Ovary (tissue), 9 donors: ENCODE results near the gene FAM83E. TPM values are rescaled to one million over a fixed set of nuclear protein-coding genes. Genes with fewer than 3 reads are reported as not detected.

Experiments
- DNase-seq, 5 donors: peaks; one replicate each; pipeline ENCODE4 v3.0.0-alpha.2; 2019 to 2020
- H3K27ac ChIP-seq, 2 donors: fragments of 200-600 bp; one replicate each; pipeline versions ENCODE4 v1.5.1 to v1.8.0; 2019 to 2022
- H3K27me3 ChIP-seq: fragments of 200-600 bp; one replicate; pipeline ENCODE4 v1.8.0; 2022
- H3K36me3 ChIP-seq: fragments of 200-600 bp; sonication (generic); one replicate; pipeline ENCODE4 v1.5.1; 2019
- H3K4me1 ChIP-seq: one replicate; pipeline ENCODE4 v1.8.1; 2013; ENCODE audit warnings: mild to moderate bottlenecking, moderate library complexity; ENCODE audit not compliant: insufficient read depth
- H3K4me3 ChIP-seq: fragments of 200-600 bp; sonication (generic); one replicate; pipeline ENCODE4 v1.5.1; 2017
- H3K9me3 ChIP-seq, 2 donors: fragments of 200-600 bp in 1 of 2; sonication (generic) in 1 of 2; one replicate each; pipeline versions ENCODE4 v1.5.1 to v1.8.1; 2013 to 2019; ENCODE audit warnings: mild to moderate bottlenecking in 1 of 2, moderate library complexity in 1 of 2
- CTCF ChIP-seq, 3 donors: fragments of 450-650 bp in 2 of 3; fragments of 200-600 bp in 1 of 3; IDR thresholded peaks; one replicate each; pipeline versions ENCODE4 v1.5.1 to v1.8.0; 2016 to 2022; ENCODE audit warnings: antibody characterized with exemption in 3 of 3, mild to moderate bottlenecking in 1 of 3
- EP300 ChIP-seq: sonication (generic); formaldehyde crosslinking; IDR thresholded peaks from one replicate; pipeline ENCODE4 v1.6.1; 2017; ENCODE audit warnings: antibody characterized with exemption
- POLR2A ChIP-seq: fragments of 450-650 bp; IDR thresholded peaks from one replicate; pipeline ENCODE4 v1.6.1; 2017; ENCODE audit warnings: antibody characterized with exemption, mild to moderate bottlenecking, moderate library complexity
- WGBS, 3 donors: extraction: QIAGEN DNeasy Blood & Tissue Kit in 1 of 3; methylation state at CpG; one replicate each; pipeline versions ENCODE4 v1.1.5 to v1.1.7; 2013 to 2017; 5-methylcytosine and 5-hydroxymethylcytosine counted together
- intact Hi-C, 4 donors: fragments of 100-400 bp; cut with DNase I; formaldehyde crosslinking; loops; one replicate each; pipeline versions ENCODE4 v1.11.0 to v1.15.1; 2022 to 2023
- polyA plus RNA-seq, 2 donors: library from polyadenylated mRNA; stranded (reverse); fragments of 200-250 nt in 1 of 2; fragments of 350-450 nt in 1 of 2; fragmentation: Illumina TruSeq in 1 of 2; extraction: RNeasy Lipid Tissue Mini Kit (QIAGEN cat#74804) in 1 of 2; gene quantifications; one replicate each; pipeline ENCODE4 v1.2.3, GENCODE V29; 2013 to 2014
- total RNA-seq, 7 donors: library from RNA; depleted of rRNA in 2 of 7; stranded (reverse); fragments of >200 nt in 2 of 7; fragmentation: NEBNext Ultra II Directional in 3 of 7; extraction: Animal tissue kit (Norgen Biotek cat#: 25700) in 3 of 7; gene quantifications; one replicate each; pipeline versions ENCODE4 v1.1.0 to v1.2.4, GENCODE V29; 2016 to 2023
- donor health status: DM: no; HTN: no; CAD: no; lungs with moderate emphysema.
- donor health status: DM: no; HTN: no; CAD: no.
- donor health status: Bipolar disorder and iron deficiency.
- donor health status: DM: yes; HTN: yes; CAD: no.
- donor health status: DM: no; HTN: no; CAD: no.
- donor health status: DM: yes; HTN: yes; CAD: no.

The FAM83E gene
- total and polyA plus RNA-seq, 9 donors, result 0.16 to 6.9 (median 1.5) TPM; not detected in 3

GRCh38 chr19:48646722-48647216 lies 31.9 kb upstream of the FAM83E start:
- Histone ChIP-seq H3K27me3 (no peaks in the 10 kb centered on the region), H3K4me1 (peaks cover 4% of the 10 kb centered on the region), H3K27ac (peak overlapping the region; percentile 92 to 97), H3K9me3 (no peaks in the 10 kb centered on the region), H3K4me3 (peak overlapping the region; percentile 56), H3K36me3 (no peaks in the 10 kb centered on the region)
- intact Hi-C loops, result loop anchor here in 2 of 4 donors (5.0 to 10.0 kb wide), 3 partner anchors 68 to 321 kb away; partner anchors contain the start of genes FTL (in 1 of the 2) and MAMSTR (in 1 of the 2)
- DNase-seq, result no peak
- TF ChIP-seq POLR2A (no peak), CTCF (IDR thresholded peaks at IDR 0.05) (no peak), EP300 (no peak)
- 6 to 10% (median 7%) methylated on average over 7 to 10 of the region's 10 CpGs for WGBS, 3 donors

GRCh38 chr19:48646001-48646721 lies 31.3 kb upstream of the FAM83E start, which contains the start of gene CA11:
Gene CA11, minus strand, starts transcription at chr19:48646187. Its CDS starts 555 bp downstream, at chr19:48645632.
- TF ChIP-seq EP300 (no peak), CTCF (IDR thresholded peaks at IDR 0.05) (peak; percentile 94 to 95 (median 94)), POLR2A (peak; percentile 71)
- intact Hi-C loops, result loop anchor here in 2 of 4 donors (5.0 to 10.0 kb wide), 3 partner anchors 69 to 321 kb away; partner anchors contain the start of genes FTL (in 1 of the 2) and MAMSTR (in 1 of the 2)
- peak within 1 kb of the TSS; percentile 92 to 97 for H3K27ac ChIP-seq
- no peaks in the 10 kb centered on the region for H3K9me3 ChIP-seq
- peaks cover 4% of the 10 kb centered on the region for H3K4me1 ChIP-seq
- DNase-seq, result peak; percentile 93 to 95 (median 94)
- 0% methylated on average over 30 to 33 of the region's 33 CpGs for WGBS, 3 donors
- peak within 1 kb of the TSS; percentile 56 for H3K4me3 ChIP-seq
- H3K27me3 ChIP-seq, result no peaks in the 10 kb centered on the region
- H3K36me3 ChIP-seq, result no peaks in the 10 kb centered on the region

GRCh38 chr19:48645620-48646000 lies 30.7 kb upstream of the FAM83E start:
- H3K9me3 ChIP-seq, result no peaks in the 10 kb centered on the region
- peak in 1 of 5 donors; percentile 35 for DNase-seq
- 1 to 2% (median 2%) methylated on average over 6 of the region's 6 CpGs for WGBS, 3 donors
- no peaks in the 10 kb centered on the region for H3K27me3 ChIP-seq
- H3K4me1 ChIP-seq, result peaks cover 4% of the 10 kb centered on the region
- peak overlapping the region; percentile 92 to 97 for H3K27ac ChIP-seq
- intact Hi-C loops, result loop anchor here in 2 of 4 donors (5.0 to 10.0 kb wide), 3 partner anchors 69 to 322 kb away; partner anchors contain the start of genes FTL (in 1 of the 2) and MAMSTR (in 1 of the 2)
- H3K4me3 ChIP-seq, result peak overlapping the region; percentile 56
- H3K36me3 ChIP-seq, result no peaks in the 10 kb centered on the region
- TF ChIP-seq CTCF (IDR thresholded peaks at IDR 0.05) (no peak), POLR2A (no peak), EP300 (no peak)

GRCh38 chr19:48644839-48645619 lies 30.2 kb upstream of the FAM83E start:
- TF ChIP-seq EP300 (no peak), POLR2A (peak; percentile 39)
- WGBS, 3 donors, result 1 to 3% (median 1%) methylated on average over 25 of the region's 25 CpGs
- no peaks in the 10 kb centered on the region for H3K27me3 ChIP-seq
- no peaks in the 10 kb centered on the region for H3K9me3 ChIP-seq
- H3K27ac ChIP-seq, result peak overlapping the region; percentile 92 to 97
- peak overlapping the region; percentile 56 for H3K4me3 ChIP-seq
- no peaks in the 10 kb centered on the region for H3K36me3 ChIP-seq
- peak; percentile 79 to 87 (median 82) for DNase-seq
- intact Hi-C loops, result loop anchor here in 2 of 4 donors (5.0 to 10.0 kb wide), 3 partner anchors 70 to 322 kb away; partner anchors contain the start of genes FTL (in 1 of the 2) and MAMSTR (in 1 of the 2)
- peaks cover 4% of the 10 kb centered on the region for H3K4me1 ChIP-seq
